Trophoblast cell (in vitro differentiated cells and primary cell): ENCODE measurements around the gene ZFYVE28.

ENCODE experiments used
- DNase-seq, 2 donors: peaks; one replicate each; pipeline ENCODE4 v3.0.0-alpha.2; 2016
- H2AFZ ChIP-seq: 2 replicates; pipeline ENCODE4 v1.6.1; 2013; ENCODE audit warnings: low read length, moderate library complexity, mild to moderate bottlenecking; ENCODE audit not compliant: insufficient read depth, poor library complexity
- H2AK5ac ChIP-seq: 2 replicates; pipeline ENCODE4 v1.6.1; 2013; ENCODE audit warnings: mild to moderate bottlenecking, low read length
- H2BK120ac ChIP-seq: 2 replicates; pipeline ENCODE4 v1.6.1; 2013; ENCODE audit warnings: low read length, mild to moderate bottlenecking, moderate library complexity; ENCODE audit not compliant: insufficient read depth, poor library complexity
- H2BK12ac ChIP-seq: 2 replicates; pipeline ENCODE4 v1.6.1; 2013; ENCODE audit warnings: mild to moderate bottlenecking, low read length, moderate library complexity
- H2BK5ac ChIP-seq: 2 replicates; pipeline ENCODE4 v1.6.1; 2013; ENCODE audit warnings: low read length, low read depth, moderate library complexity, mild to moderate bottlenecking; ENCODE audit not compliant: poor library complexity
- H3K14ac ChIP-seq: 2 replicates; pipeline ENCODE4 v1.6.1; 2013; ENCODE audit warnings: mild to moderate bottlenecking, low read length
- H3K18ac ChIP-seq: 2 replicates; pipeline ENCODE4 v1.6.1; 2013; ENCODE audit warnings: mild to moderate bottlenecking, low read length
- H3K23ac ChIP-seq: 2 replicates; pipeline ENCODE4 v1.6.1; 2013; ENCODE audit warnings: low read length
- H3K27ac ChIP-seq: 2 replicates; pipeline ENCODE4 v1.5.1; 2013; ENCODE audit warnings: low read depth, mild to moderate bottlenecking, inconsistent platforms, low read length, moderate library complexity
- H3K27me3 ChIP-seq: 2 replicates; pipeline ENCODE4 v1.6.1; 2013; ENCODE audit warnings: inconsistent platforms, mild to moderate bottlenecking, low read length, moderate library complexity; ENCODE audit not compliant: insufficient read depth
- H3K36me3 ChIP-seq, 2 experiments: 1 replicate in 1 of 2; 2 replicates in 1 of 2; pipeline ENCODE4 v1.6.1; 2013; ENCODE audit warnings: low read length in 2 of 2, mild to moderate bottlenecking in 2 of 2, moderate library complexity in 1 of 2; ENCODE audit not compliant: insufficient read depth in 2 of 2, control insufficient read depth in 1 of 2
- H3K4ac ChIP-seq: 2 replicates; pipeline ENCODE4 v1.6.1; 2013; ENCODE audit warnings: low read depth, mild to moderate bottlenecking, low read length, moderate library complexity
- H3K4me1 ChIP-seq, 2 experiments: 1 replicate in 1 of 2; 2 replicates in 1 of 2; pipeline ENCODE4 v1.6.1; 2013; ENCODE audit warnings: low read length in 2 of 2, mild to moderate bottlenecking in 2 of 2, moderate library complexity in 1 of 2; ENCODE audit not compliant: insufficient read depth in 2 of 2, control insufficient read depth in 1 of 2
- H3K4me2 ChIP-seq: 2 replicates; pipeline ENCODE4 v1.6.1; 2013; ENCODE audit warnings: inconsistent platforms, mild to moderate bottlenecking, low read length, moderate library complexity
- H3K4me3 ChIP-seq: 2 replicates; pipeline ENCODE4 v1.5.1; 2013; ENCODE audit warnings: mild to moderate bottlenecking, low read depth, low read length, inconsistent platforms
- H3K79me1 ChIP-seq: one replicate; pipeline ENCODE4 v1.6.1; 2013; ENCODE audit warnings: low read length
- H3K79me2 ChIP-seq: 2 replicates; pipeline ENCODE4 v1.6.1; 2013; ENCODE audit warnings: low read length, mild to moderate bottlenecking; ENCODE audit not compliant: control insufficient read depth, insufficient read depth, poor library complexity
- H3K9ac ChIP-seq: 2 replicates; pipeline ENCODE4 v1.6.1; 2013; ENCODE audit warnings: mild to moderate bottlenecking, low read length
- H3K9me3 ChIP-seq: 2 replicates; pipeline ENCODE4 v1.6.1; 2013; ENCODE audit warnings: low read depth, mild to moderate bottlenecking, control low read depth, inconsistent platforms, low read length; ENCODE audit not compliant: insufficient read depth
- H4K12ac ChIP-seq: 2 replicates; pipeline ENCODE4 v1.6.1; 2013; ENCODE audit warnings: low read depth, mild to moderate bottlenecking, low read length, moderate library complexity
- H4K8ac ChIP-seq: 2 replicates; pipeline ENCODE4 v1.6.1; 2013; ENCODE audit warnings: low read depth, mild to moderate bottlenecking, low read length, moderate library complexity
- H4K91ac ChIP-seq: one replicate; pipeline ENCODE4 v1.6.1; 2013; ENCODE audit warnings: low read depth, mild to moderate bottlenecking, low read length, moderate library complexity
- WGBS: extraction: QIAGEN DNeasy Blood & Tissue Kit; methylation state at CpG from one replicate; pipeline ENCODE4 v1.1.7; 2013; ENCODE audit warnings: missing lambda C conversion rate; ENCODE audit not compliant: insufficient read length, insufficient coverage; ENCODE audit errors: extremely low coverage; 5-methylcytosine and 5-hydroxymethylcytosine counted together

ZFYVE28 gene

DNA sequence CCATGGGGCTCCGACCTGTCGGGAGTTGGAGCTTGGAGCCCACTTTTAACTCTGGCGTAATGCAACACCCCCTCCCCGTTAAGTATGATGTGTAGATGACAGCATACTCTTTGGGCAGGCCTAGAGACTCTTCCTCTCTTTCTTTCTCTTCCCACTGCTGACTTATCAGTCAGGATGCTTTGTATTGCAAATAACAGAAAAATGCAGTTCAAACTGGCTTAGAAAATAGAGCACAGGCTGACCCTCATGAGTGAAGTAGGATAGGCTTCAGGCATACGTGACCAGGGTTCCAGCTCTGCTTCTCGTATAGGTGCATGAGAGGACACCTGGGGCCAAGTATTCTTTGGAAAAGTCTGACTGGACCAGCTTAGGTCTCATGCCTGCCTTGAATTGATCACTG is 27.1 kb upstream of the ZFYVE28 start:
- no peaks in the 10 kb centered on the region for H3K79me2 ChIP-seq
- H4K91ac ChIP-seq: no peak overlapping the region
- no peak overlapping the region for H3K9ac ChIP-seq
- no peak overlapping the region for H3K4me2 ChIP-seq
- no peak overlapping the region for H3K18ac ChIP-seq
- H2AFZ ChIP-seq: no peak overlapping the region
- H3K4ac ChIP-seq: no peak overlapping the region
- no CpG with 5 or more reads among the region's 6 CpGs for WGBS
- no peaks in the 10 kb centered on the region for H3K79me1 ChIP-seq
- DNase-seq: peak in 1 of 2 donors; percentile 60
- H3K23ac ChIP-seq: no peak overlapping the region
- no peak overlapping the region for H2BK12ac ChIP-seq
- no peaks in the 10 kb centered on the region for H3K27me3 ChIP-seq
- no peak overlapping the region for H4K8ac ChIP-seq
- H2BK5ac ChIP-seq: no peak overlapping the region
- no peak overlapping the region for H2BK120ac ChIP-seq
- peaks cover 6% of the 10 kb centered on the region for H3K9me3 ChIP-seq
- H3K4me3 ChIP-seq: no peak overlapping the region
- H3K14ac ChIP-seq: no peak overlapping the region
- no peak overlapping the region for H3K27ac ChIP-seq
- no peaks in the 10 kb centered on the region for H3K4me1 ChIP-seq
- H3K36me3 ChIP-seq: no peaks in the 10 kb centered on the region
- H4K12ac ChIP-seq: no peak overlapping the region
- no peak overlapping the region for H2AK5ac ChIP-seq

DNA sequence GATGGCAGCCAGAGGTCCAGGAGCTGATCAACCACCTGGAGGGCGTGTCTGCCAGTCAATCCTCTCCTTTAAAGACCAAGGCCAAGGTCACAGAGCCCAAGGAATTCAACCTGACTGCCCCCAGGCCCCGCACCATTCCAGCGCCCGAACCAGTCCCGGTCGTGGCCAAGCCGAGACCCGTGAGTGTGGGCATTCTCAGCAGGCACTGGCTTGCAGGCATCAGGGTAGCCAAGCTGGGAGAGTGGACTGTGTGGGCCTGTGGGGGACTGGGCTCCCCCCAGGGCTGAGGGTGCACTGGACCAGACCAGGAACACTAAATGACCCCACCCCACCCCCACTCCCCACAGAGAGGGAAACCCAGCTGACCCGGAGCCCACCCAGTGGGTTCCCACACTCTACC is 26.7 kb upstream of the ZFYVE28 start:
- Histone ChIP-seq H3K27ac (no peak overlapping the region), H3K4me1 (no peaks in the 10 kb centered on the region), H2BK5ac (no peak overlapping the region), H3K4ac (no peak overlapping the region), H3K27me3 (no peaks in the 10 kb centered on the region), H3K18ac (no peak overlapping the region), H2BK120ac (no peak overlapping the region), H3K79me1 (no peaks in the 10 kb centered on the region), H3K9ac (no peak overlapping the region), H3K36me3 (no peaks in the 10 kb centered on the region), H2BK12ac (no peak overlapping the region), H3K14ac (no peak overlapping the region), H3K79me2 (no peaks in the 10 kb centered on the region), H2AK5ac (no peak overlapping the region), H4K8ac (no peak overlapping the region), H3K4me2 (no peak overlapping the region), H3K9me3 (peaks cover 6% of the 10 kb centered on the region), H4K12ac (no peak overlapping the region), H4K91ac (no peak overlapping the region), H2AFZ (no peak overlapping the region), H3K4me3 (no peak overlapping the region), H3K23ac (no peak overlapping the region)
- no CpG with 5 or more reads among the region's 9 CpGs for WGBS
- DNase-seq: no peak

DNA sequence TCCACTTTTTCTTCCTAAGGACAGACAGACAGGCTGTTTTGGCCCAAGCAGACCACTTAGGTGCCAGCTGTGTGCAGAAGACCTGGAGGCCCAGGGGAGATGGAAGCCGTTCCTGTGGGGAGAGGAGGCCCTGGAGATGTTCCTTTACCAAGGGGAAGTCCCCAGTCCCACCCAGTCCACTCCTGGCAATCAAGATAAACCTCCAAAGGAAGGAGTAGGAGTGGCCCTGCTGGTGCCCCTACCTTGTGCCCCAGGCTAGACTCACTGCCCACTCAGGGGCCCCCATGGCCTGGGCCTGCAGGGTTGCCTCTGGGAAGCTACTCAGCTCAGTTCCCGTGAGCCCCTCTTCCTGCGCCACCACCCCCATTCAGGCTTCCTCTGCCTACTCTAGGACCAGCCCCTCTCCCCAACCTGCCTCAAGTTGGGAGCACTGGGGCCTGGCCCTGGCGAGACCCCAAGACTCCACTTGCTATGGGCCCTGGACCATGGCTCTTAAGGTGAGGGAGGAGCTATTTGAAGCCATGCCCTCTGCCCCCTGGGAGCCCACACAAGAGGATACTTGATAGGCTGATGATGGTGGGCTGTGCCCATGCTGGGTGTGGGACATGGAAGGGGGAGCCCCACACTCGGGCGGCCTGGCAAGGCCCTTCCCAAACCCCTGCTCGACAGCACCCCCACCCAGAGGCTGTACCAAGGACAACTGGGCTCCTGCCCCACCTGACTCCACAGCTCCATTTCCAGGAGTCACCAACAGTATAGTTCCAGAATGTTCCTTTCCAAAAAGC is 25.7 kb upstream of the ZFYVE28 start:
- Histone ChIP-seq H3K4me1 (no peaks in the 10 kb centered on the region), H4K8ac (no peak overlapping the region), H3K9ac (no peak overlapping the region), H4K91ac (no peak overlapping the region), H3K27me3 (no peaks in the 10 kb centered on the region), H3K27ac (no peak overlapping the region), H3K14ac (no peak overlapping the region), H2BK12ac (no peak overlapping the region), H3K79me1 (no peaks in the 10 kb centered on the region), H2BK120ac (no peak overlapping the region), H3K79me2 (no peaks in the 10 kb centered on the region), H2BK5ac (no peak overlapping the region), H3K4me2 (no peak overlapping the region), H3K4me3 (no peak overlapping the region), H3K18ac (no peak overlapping the region), H3K36me3 (no peaks in the 10 kb centered on the region), H3K9me3 (peaks cover 6% of the 10 kb centered on the region), H4K12ac (no peak overlapping the region), H3K4ac (no peak overlapping the region), H3K23ac (no peak overlapping the region), H2AFZ (no peak overlapping the region), H2AK5ac (no peak overlapping the region)
- WGBS: no CpG with 5 or more reads among the region's 7 CpGs
- no peak for DNase-seq

DNA sequence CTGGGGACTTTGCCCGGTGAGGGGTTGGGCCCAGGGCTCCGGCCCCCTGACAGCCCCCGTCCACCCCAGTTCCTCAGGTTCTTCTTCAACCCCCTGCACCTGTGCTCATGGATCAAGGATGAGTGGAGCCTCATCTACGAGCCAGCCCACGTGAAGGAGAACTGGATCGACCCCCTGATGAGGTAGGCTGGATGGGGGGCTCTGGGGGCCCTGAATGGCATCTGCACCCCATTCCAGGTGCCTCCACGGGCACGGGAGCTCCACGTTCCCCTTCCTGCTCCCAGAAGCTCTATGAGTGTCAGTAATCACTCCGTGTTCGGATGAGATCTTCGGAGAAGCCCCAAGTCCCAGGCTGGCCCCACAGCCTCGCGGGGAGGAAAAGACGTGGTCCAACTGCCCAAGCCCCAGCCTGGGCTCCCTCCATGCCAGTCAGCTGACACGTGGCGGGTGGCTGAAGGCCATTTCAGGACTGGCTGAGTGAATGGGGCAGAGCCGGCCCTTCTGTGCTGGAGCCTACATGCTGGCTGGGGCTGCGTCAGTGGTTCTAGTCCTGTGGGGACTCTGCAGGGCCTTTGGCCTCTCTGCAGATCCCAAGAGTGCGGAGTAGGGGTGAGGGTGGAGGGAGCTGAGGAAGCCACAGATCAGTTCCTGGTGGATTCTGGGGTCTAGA is 24.8 kb upstream of the ZFYVE28 start:
- Histone ChIP-seq H3K27me3 (no peaks in the 10 kb centered on the region), H2BK120ac (no peak overlapping the region), H2AK5ac (no peak overlapping the region), H2AFZ (no peak overlapping the region), H3K79me1 (no peaks in the 10 kb centered on the region), H3K9me3 (peaks cover 4% of the 10 kb centered on the region), H4K91ac (no peak overlapping the region), H3K14ac (no peak overlapping the region), H2BK12ac (no peak overlapping the region), H3K4me1 (no peaks in the 10 kb centered on the region), H3K4me2 (no peak overlapping the region), H3K4me3 (no peak overlapping the region), H3K36me3 (no peaks in the 10 kb centered on the region), H4K12ac (no peak overlapping the region), H3K4ac (no peak overlapping the region), H3K79me2 (no peaks in the 10 kb centered on the region), H3K23ac (no peak overlapping the region), H3K27ac (no peak overlapping the region), H3K18ac (no peak overlapping the region), H4K8ac (no peak overlapping the region), H3K9ac (no peak overlapping the region), H2BK5ac (no peak overlapping the region)
- no CpG with 5 or more reads among the region's 20 CpGs for WGBS
- DNase-seq: no peak
